ENCODE results near the gene MAOB.

Gene MAOB

GRCh38 chrX:43847352-43847751 is 34.9 kb downstream of the MAOB start:
- Histone ChIP-seq H3K79me2 (ENCODE audit: insufficient read depth, low read length) (no peaks in the 10 kb centered on the region), H3K27ac (ENCODE audit: low read depth, low read length) (no peak overlapping the region), H2AFZ (ENCODE audit: low read depth, low read length, severe bottlenecking) (no peak overlapping the region), H3K4me3 (ENCODE audit: insufficient read depth, low read length, poor library complexity, severe bottlenecking) (no peak overlapping the region), H3K9me3 (ENCODE audit: insufficient read depth, low read length) (no peaks in the 10 kb centered on the region), H3K27me3 (ENCODE audit: low read length) (no peaks in the 10 kb centered on the region), H3K9ac (ENCODE audit: low read length) (no peak overlapping the region), H4K20me1 (ENCODE audit: low read depth, low read length) (no peaks in the 10 kb centered on the region), H3F3A (ENCODE audit: insufficient read depth) (no peaks in the 10 kb centered on the region), H3K4me2 (ENCODE audit: low read depth, low read length, poor library complexity, severe bottlenecking) (no peak overlapping the region), H3K9me2 (replicated peaks; ENCODE audit: insufficient read depth, low read length) (no peaks in the 10 kb centered on the region), H3K36me3 (ENCODE audit: low read length) (no peaks in the 10 kb centered on the region)
- TF ChIP-seq CTCF (IDR thresholded peaks at IDR 0.05; ENCODE audit: insufficient read depth, low read length, poor library complexity, severe bottlenecking) (no peak), EZH2phosphoT487 (conservative IDR thresholded peaks at IDR 0.05; ENCODE audit: low read length) (no peak)

- no peaks in the 10 kb centered on the region for H3K36me3 ChIP-seq (ENCODE audit: low read length)
- H3K79me2 ChIP-seq (ENCODE audit: insufficient read depth, low read length), result no peaks in the 10 kb centered on the region
- H4K20me1 ChIP-seq (ENCODE audit: low read depth, low read length), result no peaks in the 10 kb centered on the region
- no peaks in the 10 kb centered on the region for H3K9me3 ChIP-seq (ENCODE audit: insufficient read depth, low read length)
- H2AFZ ChIP-seq (ENCODE audit: low read depth, low read length, severe bottlenecking), result no peak overlapping the region
- no peaks in the 10 kb centered on the region for H3K27me3 ChIP-seq (ENCODE audit: low read length)
- H3K27ac ChIP-seq (ENCODE audit: low read depth, low read length), result no peak overlapping the region
- no peak overlapping the region for H3K4me3 ChIP-seq (ENCODE audit: insufficient read depth, low read length, poor library complexity, severe bottlenecking)
- H3K9me2 ChIP-seq (replicated peaks; ENCODE audit: insufficient read depth, low read length), result no peaks in the 10 kb centered on the region
- H3K4me2 ChIP-seq (ENCODE audit: low read depth, low read length, poor library complexity, severe bottlenecking), result no peak overlapping the region
- H3F3A ChIP-seq (ENCODE audit: insufficient read depth), result no peaks in the 10 kb centered on the region
- TF ChIP-seq CTCF (IDR thresholded peaks at IDR 0.05; ENCODE audit: insufficient read depth, low read length, poor library complexity, severe bottlenecking) (no peak), EZH2phosphoT487 (conservative IDR thresholded peaks at IDR 0.05; ENCODE audit: low read length) (no peak)
- no peak overlapping the region for H3K9ac ChIP-seq (ENCODE audit: low read length)
Observed at GRCh38 chrX:43846558-43846957, 35.7 kb downstream of the MAOB start.

- no peaks in the 10 kb centered on the region for H3K27me3 ChIP-seq (ENCODE audit: low read length)
- H3K36me3 ChIP-seq (ENCODE audit: low read length), result no peaks in the 10 kb centered on the region
- H3K9ac ChIP-seq (ENCODE audit: low read length), result no peak overlapping the region
- H3K4me3 ChIP-seq (ENCODE audit: insufficient read depth, low read length, poor library complexity, severe bottlenecking), result no peak overlapping the region
- H3K9me2 ChIP-seq (replicated peaks; ENCODE audit: insufficient read depth, low read length), result no peaks in the 10 kb centered on the region
- no peak overlapping the region for H3K27ac ChIP-seq (ENCODE audit: low read depth, low read length)
- no peak for TF ChIP-seq CTCF (IDR thresholded peaks at IDR 0.05; ENCODE audit: insufficient read depth, low read length, poor library complexity, severe bottlenecking)
- H4K20me1 ChIP-seq (ENCODE audit: low read depth, low read length), result no peaks in the 10 kb centered on the region
- H2AFZ ChIP-seq (ENCODE audit: low read depth, low read length, severe bottlenecking), result no peak overlapping the region
- no peaks in the 10 kb centered on the region for H3F3A ChIP-seq (ENCODE audit: insufficient read depth)
- H3K9me3 ChIP-seq (ENCODE audit: insufficient read depth, low read length), result no peaks in the 10 kb centered on the region
- H3K4me2 ChIP-seq (ENCODE audit: low read depth, low read length, poor library complexity, severe bottlenecking), result no peak overlapping the region
- no peaks in the 10 kb centered on the region for H3K79me2 ChIP-seq (ENCODE audit: insufficient read depth, low read length)
Observed at GRCh38 chrX:43845776-43846175, 36.5 kb downstream of the MAOB start.

GRCh38 chrX:43840265-43840664 is 42.0 kb downstream of the MAOB start:
- Histone ChIP-seq H3K9ac (ENCODE audit: low read length) (no peak overlapping the region), H3K4me3 (ENCODE audit: insufficient read depth, low read length, poor library complexity, severe bottlenecking) (no peak overlapping the region), H3K4me2 (ENCODE audit: low read depth, low read length, poor library complexity, severe bottlenecking) (no peak overlapping the region), H4K20me1 (ENCODE audit: low read depth, low read length) (no peaks in the 10 kb centered on the region), H3K79me2 (ENCODE audit: insufficient read depth, low read length) (no peaks in the 10 kb centered on the region), H3K9me3 (ENCODE audit: insufficient read depth, low read length) (no peaks in the 10 kb centered on the region), H3K36me3 (ENCODE audit: low read length) (no peaks in the 10 kb centered on the region), H2AFZ (ENCODE audit: low read depth, low read length, severe bottlenecking) (no peak overlapping the region), H3K27me3 (ENCODE audit: low read length) (no peaks in the 10 kb centered on the region), H3K9me2 (replicated peaks; ENCODE audit: insufficient read depth, low read length) (no peaks in the 10 kb centered on the region), H3K27ac (ENCODE audit: low read depth, low read length) (no peak overlapping the region), H3F3A (ENCODE audit: insufficient read depth) (no peaks in the 10 kb centered on the region)
- TF ChIP-seq CTCF (IDR thresholded peaks at IDR 0.05; ENCODE audit: insufficient read depth, low read length, poor library complexity, severe bottlenecking), result no peak
- TF ChIP-seq EZH2phosphoT487 (conservative IDR thresholded peaks at IDR 0.05; ENCODE audit: low read length), result no peak

Data from SU-DHL-6 (cell line).